ENCODE data around the gene VHLL.
"Not testable (repeated sequence)": the region's sequence is repeated elsewhere in the genome, so short reads cannot be mapped to it uniquely, and the experiment has no call there.

DNA sequence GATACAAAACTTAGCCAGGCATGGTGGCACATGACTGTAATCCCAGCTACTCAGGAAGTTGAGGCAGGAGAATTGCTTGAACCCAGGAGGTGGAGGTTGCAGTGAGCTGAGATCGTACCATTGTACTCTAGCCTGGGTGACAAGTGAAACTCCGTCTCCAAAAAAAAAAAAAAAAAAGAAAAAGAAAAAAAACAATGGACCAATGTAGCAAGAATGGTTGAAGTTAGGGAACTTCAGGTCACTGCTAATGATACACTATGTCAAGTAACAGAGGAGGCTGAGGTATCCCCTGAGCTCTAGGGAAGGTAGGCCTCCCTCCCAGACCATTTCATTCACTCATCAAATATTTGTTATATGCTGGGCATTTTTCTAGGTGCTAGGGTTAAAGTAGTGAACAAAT is 46.9 kb upstream of the VHLL start:
- not testable (repeated sequence) for TF ChIP-seq POLR2AphosphoS5 (IDR thresholded peaks at IDR 0.05; ENCODE audit: low read depth); SPI1 (IDR thresholded peaks at IDR 0.05; ENCODE audit: borderline replicate concordance, low read depth)
- TF ChIP-seq, protein P1, sequence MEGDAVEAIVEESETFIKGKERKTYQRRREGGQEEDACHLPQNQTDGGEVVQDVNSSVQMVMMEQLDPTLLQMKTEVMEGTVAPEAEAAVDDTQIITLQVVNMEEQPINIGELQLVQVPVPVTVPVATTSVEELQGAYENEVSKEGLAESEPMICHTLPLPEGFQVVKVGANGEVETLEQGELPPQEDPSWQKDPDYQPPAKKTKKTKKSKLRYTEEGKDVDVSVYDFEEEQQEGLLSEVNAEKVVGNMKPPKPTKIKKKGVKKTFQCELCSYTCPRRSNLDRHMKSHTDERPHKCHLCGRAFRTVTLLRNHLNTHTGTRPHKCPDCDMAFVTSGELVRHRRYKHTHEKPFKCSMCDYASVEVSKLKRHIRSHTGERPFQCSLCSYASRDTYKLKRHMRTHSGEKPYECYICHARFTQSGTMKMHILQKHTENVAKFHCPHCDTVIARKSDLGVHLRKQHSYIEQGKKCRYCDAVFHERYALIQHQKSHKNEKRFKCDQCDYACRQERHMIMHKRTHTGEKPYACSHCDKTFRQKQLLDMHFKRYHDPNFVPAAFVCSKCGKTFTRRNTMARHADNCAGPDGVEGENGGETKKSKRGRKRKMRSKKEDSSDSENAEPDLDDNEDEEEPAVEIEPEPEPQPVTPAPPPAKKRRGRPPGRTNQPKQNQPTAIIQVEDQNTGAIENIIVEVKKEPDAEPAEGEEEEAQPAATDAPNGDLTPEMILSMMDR (IDR thresholded peaks at IDR 0.05; ENCODE audit: insufficient read depth, low read length) = not testable (repeated sequence)
- TF ChIP-seq, protein P2, sequence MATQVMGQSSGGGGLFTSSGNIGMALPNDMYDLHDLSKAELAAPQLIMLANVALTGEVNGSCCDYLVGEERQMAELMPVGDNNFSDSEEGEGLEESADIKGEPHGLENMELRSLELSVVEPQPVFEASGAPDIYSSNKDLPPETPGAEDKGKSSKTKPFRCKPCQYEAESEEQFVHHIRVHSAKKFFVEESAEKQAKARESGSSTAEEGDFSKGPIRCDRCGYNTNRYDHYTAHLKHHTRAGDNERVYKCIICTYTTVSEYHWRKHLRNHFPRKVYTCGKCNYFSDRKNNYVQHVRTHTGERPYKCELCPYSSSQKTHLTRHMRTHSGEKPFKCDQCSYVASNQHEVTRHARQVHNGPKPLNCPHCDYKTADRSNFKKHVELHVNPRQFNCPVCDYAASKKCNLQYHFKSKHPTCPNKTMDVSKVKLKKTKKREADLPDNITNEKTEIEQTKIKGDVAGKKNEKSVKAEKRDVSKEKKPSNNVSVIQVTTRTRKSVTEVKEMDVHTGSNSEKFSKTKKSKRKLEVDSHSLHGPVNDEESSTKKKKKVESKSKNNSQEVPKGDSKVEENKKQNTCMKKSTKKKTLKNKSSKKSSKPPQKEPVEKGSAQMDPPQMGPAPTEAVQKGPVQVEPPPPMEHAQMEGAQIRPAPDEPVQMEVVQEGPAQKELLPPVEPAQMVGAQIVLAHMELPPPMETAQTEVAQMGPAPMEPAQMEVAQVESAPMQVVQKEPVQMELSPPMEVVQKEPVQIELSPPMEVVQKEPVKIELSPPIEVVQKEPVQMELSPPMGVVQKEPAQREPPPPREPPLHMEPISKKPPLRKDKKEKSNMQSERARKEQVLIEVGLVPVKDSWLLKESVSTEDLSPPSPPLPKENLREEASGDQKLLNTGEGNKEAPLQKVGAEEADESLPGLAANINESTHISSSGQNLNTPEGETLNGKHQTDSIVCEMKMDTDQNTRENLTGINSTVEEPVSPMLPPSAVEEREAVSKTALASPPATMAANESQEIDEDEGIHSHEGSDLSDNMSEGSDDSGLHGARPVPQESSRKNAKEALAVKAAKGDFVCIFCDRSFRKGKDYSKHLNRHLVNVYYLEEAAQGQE (IDR thresholded peaks at IDR 0.05; ENCODE audit: insufficient replicate concordance, low read depth) = not testable (repeated sequence)

All from HL-60 (cell line).